GM23338 (cell line): ENCODE data around the gene HS6ST3. TPM values are rescaled to one million over a fixed set of nuclear protein-coding genes. Genes with fewer than 3 reads are reported as not detected.

Source experiments
- ATAC-seq: fragments of 200-7000 bp; cut with Tn5 transposase; 3 replicates; pipeline ENCODE4 v1.9.1; 2020
- DNase-seq: peaks from one replicate; pipeline ENCODE4 v3.0.0-alpha.2; 2015; ENCODE audit warnings: low spot score
- H2AFZ ChIP-seq: fragments of 200-600 bp; sonication (generic); 2 replicates; pipeline ENCODE4 v1.8.0; 2016; ENCODE audit warnings: antibody characterized with exemption, mild to moderate bottlenecking, moderate library complexity
- H3F3A ChIP-seq: fragments of 200-600 bp; sonication (generic); replicated peaks from 2 replicates; pipeline ENCODE4 v1.8.0; 2017; ENCODE audit warnings: antibody characterized with exemption, mixed run types, low read depth
- H3K27ac ChIP-seq: fragments of 200-600 bp; sonication (generic); 2 replicates; pipeline ENCODE4 v1.6.1; 2016; ENCODE audit warnings: low read depth
- H3K27me3 ChIP-seq: fragments of 200-600 bp; sonication (generic); 2 replicates; pipeline ENCODE4 v1.8.0; 2016; ENCODE audit warnings: mild to moderate bottlenecking, mixed run types, moderate library complexity; ENCODE audit not compliant: insufficient read depth
- H3K36me3 ChIP-seq: fragments of 200-600 bp; sonication (generic); 2 replicates; pipeline ENCODE4 v1.8.0; 2016; ENCODE audit warnings: mild to moderate bottlenecking; ENCODE audit not compliant: insufficient read depth
- H3K4me1 ChIP-seq: fragments of 200-600 bp; sonication (generic); 2 replicates; pipeline ENCODE4 v1.8.0; 2016; ENCODE audit warnings: mild to moderate bottlenecking, moderate library complexity; ENCODE audit not compliant: insufficient read depth
- H3K4me2 ChIP-seq: fragments of 200-600 bp; sonication (generic); 2 replicates; pipeline ENCODE4 v1.7.1; 2017; ENCODE audit warnings: mixed run types
- H3K4me3 ChIP-seq: fragments of 200-600 bp; sonication (generic); 2 replicates; pipeline ENCODE4 v1.6.1; 2016; ENCODE audit warnings: mixed run types
- H3K79me2 ChIP-seq: fragments of 200-600 bp; sonication (generic); replicated peaks from 2 replicates; pipeline ENCODE4 v1.8.0; 2017; ENCODE audit warnings: mild to moderate bottlenecking; ENCODE audit not compliant: insufficient read depth
- H3K9me2 ChIP-seq: fragments of 200-600 bp; sonication (generic); 2 replicates; pipeline ENCODE4 v1.8.0; 2017; ENCODE audit not compliant: insufficient read depth
- H4K20me1 ChIP-seq: fragments of 200-600 bp; sonication (generic); replicated peaks from 2 replicates; pipeline ENCODE4 v1.8.0; 2017; ENCODE audit warnings: mild to moderate bottlenecking; ENCODE audit not compliant: insufficient read depth
- H3K27ac Mint-ChIP-seq: 2 replicates; pipeline ENCODE4 v1.8.0; 2020; ENCODE audit warnings: inconsistent platforms, mild to moderate bottlenecking, moderate library complexity, mixed read lengths
- H3K27me3 Mint-ChIP-seq: 3 replicates; pipeline ENCODE4 v1.8.0; 2022; ENCODE audit warnings: low read depth, mild to moderate bottlenecking, moderate library complexity, mixed read lengths, inconsistent platforms; ENCODE audit not compliant: insufficient read depth, poor library complexity
- H3K36me3 Mint-ChIP-seq: 3 replicates; pipeline ENCODE4 v1.8.0; 2021; ENCODE audit warnings: low read depth, mild to moderate bottlenecking, inconsistent platforms, moderate library complexity, mixed read lengths
- H3K4me1 Mint-ChIP-seq: 3 replicates; pipeline ENCODE4 v1.8.0; 2020; ENCODE audit warnings: mild to moderate bottlenecking, inconsistent platforms, mixed read lengths
- H3K4me3 Mint-ChIP-seq: 3 replicates; pipeline ENCODE4 v1.8.0; 2021; ENCODE audit warnings: moderate library complexity, mild to moderate bottlenecking, inconsistent platforms, mixed read lengths
- H3K9me3 Mint-ChIP-seq: 3 replicates; pipeline ENCODE4 v1.8.0; 2020; ENCODE audit warnings: moderate library complexity, mild to moderate bottlenecking, inconsistent platforms, mixed read lengths
- CREB1 ChIP-seq: fragments of 250-450 bp; sonication (Bioruptor Pico); IDR thresholded peaks from 2 replicates; pipeline ENCODE4 v1.5.0; 2020; ENCODE audit warnings: low read depth, mild to moderate bottlenecking, moderate library complexity
- CTCF ChIP-seq, 2 experiments: fragments of 200-600 bp in 1 of 2; sonication (generic) in 1 of 2; conservative IDR thresholded peaks; 2 replicates each; pipeline versions ENCODE4 v1.5.1 to v1.6.1; 2016 to 2017; ENCODE audit warnings: antibody characterized with exemption in 2 of 2, low read depth in 2 of 2, mild to moderate bottlenecking in 2 of 2, moderate library complexity in 1 of 2
- EZH2 ChIP-seq: fragments of 200-600 bp; sonication (generic); IDR thresholded peaks from one replicate; pipeline ENCODE4 v1.8.0; 2017; ENCODE audit warnings: antibody characterized with exemption, mild to moderate bottlenecking, low read depth; ENCODE audit not compliant: unreplicated experiment
- EZH2phosphoT487 ChIP-seq: fragments of 200-600 bp; sonication (generic); IDR thresholded peaks from one replicate; pipeline ENCODE4 v1.8.1; 2018; ENCODE audit warnings: antibody characterized with exemption; ENCODE audit not compliant: unreplicated experiment
- JUNB ChIP-seq: IDR thresholded peaks from one replicate; pipeline ENCODE4 v1.6.1; 2016; ENCODE audit warnings: antibody characterized with exemption; ENCODE audit not compliant: unreplicated experiment
- NANOG ChIP-seq: IDR thresholded peaks from 2 replicates; pipeline ENCODE4 v1.6.1; 2016; ENCODE audit warnings: antibody characterized with exemption, borderline replicate concordance
- POLR2AphosphoS5 ChIP-seq: IDR thresholded peaks from 2 replicates; pipeline ENCODE4 v1.6.1; 2016; ENCODE audit warnings: antibody characterized with exemption, low read depth
- REST ChIP-seq: IDR thresholded peaks from one replicate; pipeline ENCODE4 v1.6.1; 2018; ENCODE audit warnings: antibody characterized with exemption; ENCODE audit not compliant: unreplicated experiment
- ZNF114 ChIP-seq: fragments of 250-450 bp; sonication (Bioruptor Pico); IDR thresholded peaks from 2 replicates; pipeline ENCODE4 v1.5.0; 2020; ENCODE audit warnings: mild to moderate bottlenecking, moderate library complexity
- ZNF331 ChIP-seq: fragments of 250-450 bp; sonication (Bioruptor Pico); IDR thresholded peaks from 2 replicates; pipeline ENCODE4 v1.5.0; 2020; ENCODE audit warnings: low read depth, mild to moderate bottlenecking, moderate library complexity
- ZNF462 ChIP-seq: fragments of 250-450 bp; sonication (Bioruptor Pico); IDR thresholded peaks from 2 replicates; pipeline ENCODE4 v1.5.0; 2020; ENCODE audit warnings: mild to moderate bottlenecking, moderate library complexity
- polyA plus RNA-seq: library from polyadenylated mRNA; unstranded; fragments of >200 nt; fragmentation: Nextera tagmentation; extraction: Ambion mirVana; gene quantifications from 2 replicates; pipeline ENCODE4 v1.2.1, GENCODE V29; 2016
- total RNA-seq: library from RNA; depleted of rRNA; stranded (reverse); fragments of >200 nt; shearing (Covaris generic); gene quantifications from 2 replicates; pipeline ENCODE4 v1.2.3, GENCODE V29; 2014
- TF ChIP-seq, protein P1 (sequence below): IDR thresholded peaks from 2 replicates; pipeline ENCODE4 v1.6.1; 2016; ENCODE audit warnings: antibody characterized with exemption

The HS6ST3 gene
- total and polyA plus RNA-seq, 2 experiments from 2014 or later = 0.52 to 0.80 TPM

DNA sequence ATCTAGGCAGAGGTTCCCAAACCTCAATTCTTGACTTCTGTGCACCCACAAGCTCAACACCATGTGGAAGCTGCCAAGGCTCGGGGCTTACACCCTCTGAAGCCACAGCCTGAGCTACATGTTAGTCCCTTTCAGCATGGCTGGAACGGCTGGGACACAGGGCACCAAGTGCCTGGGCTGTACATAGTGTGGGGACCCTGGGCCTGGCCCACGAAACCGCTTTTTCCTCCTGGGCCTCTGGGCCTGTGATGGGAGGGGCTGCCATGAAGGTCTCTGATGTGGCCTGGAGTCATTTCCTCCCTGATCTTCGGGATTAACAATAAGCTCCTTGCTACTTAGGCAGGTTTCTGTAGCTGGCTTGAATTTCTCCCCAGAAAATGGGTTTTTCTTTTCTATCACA is 108.1 kb downstream of the HS6ST3 start:
- H3K9me3 Mint-ChIP-seq = peaks cover 21% of the 10 kb centered on the region
- no peak for ATAC-seq
- H3K4me3 Mint-ChIP-seq = no peak overlapping the region
- Histone ChIP-seq H3K4me3 (no peak overlapping the region), H3K79me2 (no peaks in the 10 kb centered on the region), H3K9me2 (peaks cover 5% of the 10 kb centered on the region; the same call in 1 of the 2 replicates), H3K36me3 (no peaks in the 10 kb centered on the region), H4K20me1 (no peaks in the 10 kb centered on the region), H3K27me3 (no peaks in the 10 kb centered on the region), H3F3A (no peaks in the 10 kb centered on the region), H3K4me1 (no peaks in the 10 kb centered on the region), H2AFZ (no peak overlapping the region), H3K4me2 (no peak overlapping the region), H3K27ac (no peak overlapping the region)
- no peaks in the 10 kb centered on the region for H3K4me1 Mint-ChIP-seq
- H3K27me3 Mint-ChIP-seq = no peaks in the 10 kb centered on the region
- no peak overlapping the region for H3K27ac Mint-ChIP-seq
- H3K36me3 Mint-ChIP-seq = peaks cover 17% of the 10 kb centered on the region
- no peak for TF ChIP-seq CREB1 (CRISPR knock-in tag)
- TF ChIP-seq, protein P1, sequence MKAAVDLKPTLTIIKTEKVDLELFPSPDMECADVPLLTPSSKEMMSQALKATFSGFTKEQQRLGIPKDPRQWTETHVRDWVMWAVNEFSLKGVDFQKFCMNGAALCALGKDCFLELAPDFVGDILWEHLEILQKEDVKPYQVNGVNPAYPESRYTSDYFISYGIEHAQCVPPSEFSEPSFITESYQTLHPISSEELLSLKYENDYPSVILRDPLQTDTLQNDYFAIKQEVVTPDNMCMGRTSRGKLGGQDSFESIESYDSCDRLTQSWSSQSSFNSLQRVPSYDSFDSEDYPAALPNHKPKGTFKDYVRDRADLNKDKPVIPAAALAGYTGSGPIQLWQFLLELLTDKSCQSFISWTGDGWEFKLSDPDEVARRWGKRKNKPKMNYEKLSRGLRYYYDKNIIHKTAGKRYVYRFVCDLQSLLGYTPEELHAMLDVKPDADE = no peak
- TF ChIP-seq ZNF331 (CRISPR knock-in tag) = no peak
- TF ChIP-seq REST = no peak
- TF ChIP-seq ZNF114 (CRISPR knock-in tag) = no peak
- no peak for TF ChIP-seq NANOG
- no peak for TF ChIP-seq EZH2
- no peak for TF ChIP-seq POLR2AphosphoS5
- TF ChIP-seq CTCF (conservative IDR thresholded peaks at IDR 0.05; ENCODE audit: low read depth in 2 of 2) = no peak
- TF ChIP-seq ZNF462 (CRISPR knock-in tag) = no peak
- no peak for TF ChIP-seq EZH2phosphoT487
- TF ChIP-seq JUNB = no peak
- no peak for DNase-seq
